Activated naive CD8-positive, alpha-beta T cell treated with anti-CD3 and anti-CD28 coated beads, Interleukin-2, amount 50 U/mL, for 24 hours (primary cell): ENCODE data around the gene NRCAM.

Source experiments
- ATAC-seq: fragments of 150-1000 bp; cut with Tn5 transposase; one replicate; pipeline ENCODE4 v1.10.0; 2021
- DNase-seq: peaks from one replicate; pipeline ENCODE4 v3.0.0; 2021
- H3K27ac Mint-ChIP-seq: one replicate; pipeline ENCODE4 v1.8.0; 2021; ENCODE audit warnings: mild to moderate bottlenecking, mixed read lengths
- H3K27me3 Mint-ChIP-seq: one replicate; pipeline ENCODE4 v1.8.0; 2021; ENCODE audit warnings: mixed read lengths
- H3K36me3 Mint-ChIP-seq: one replicate; pipeline ENCODE4 v1.8.0; 2021; ENCODE audit warnings: low read depth, mixed read lengths
- H3K4me1 Mint-ChIP-seq: one replicate; pipeline ENCODE4 v1.8.0; 2021; ENCODE audit warnings: mixed read lengths
- H3K4me3 Mint-ChIP-seq: one replicate; pipeline ENCODE4 v1.8.0; 2021; ENCODE audit warnings: mild to moderate bottlenecking, moderate library complexity, mixed read lengths
- H3K9me3 Mint-ChIP-seq: one replicate; pipeline ENCODE4 v1.8.0; 2021; ENCODE audit warnings: mixed read lengths

NRCAM gene

DNA sequence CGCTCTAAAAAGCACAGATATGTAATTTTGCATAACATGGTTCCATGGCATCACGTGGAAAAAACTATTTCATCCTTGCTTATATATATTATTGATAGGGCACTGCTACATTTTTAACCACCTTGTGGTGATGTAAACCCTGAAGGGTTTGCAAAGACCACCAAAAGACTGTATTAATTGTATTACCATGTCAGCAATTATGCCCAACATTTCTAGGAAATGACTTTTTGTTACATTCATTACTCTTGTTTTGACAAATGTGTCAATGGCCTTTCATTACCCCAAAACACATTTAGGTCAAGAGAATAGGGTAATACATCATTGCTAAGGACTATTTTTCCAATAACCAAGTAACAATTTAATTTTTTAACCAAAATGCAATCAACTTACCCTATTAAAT lies 142.2 kb downstream of the NRCAM start:
- Mint-ChIP-seq H3K27ac (no peak overlapping the region), H3K4me3 (no peak overlapping the region), H3K4me1 (peaks cover 29% of the 10 kb centered on the region), H3K27me3 (no peaks in the 10 kb centered on the region), H3K9me3 (no peaks in the 10 kb centered on the region), H3K36me3 (no peaks in the 10 kb centered on the region)
- no peak for ATAC-seq
- DNase-seq = no peak

DNA sequence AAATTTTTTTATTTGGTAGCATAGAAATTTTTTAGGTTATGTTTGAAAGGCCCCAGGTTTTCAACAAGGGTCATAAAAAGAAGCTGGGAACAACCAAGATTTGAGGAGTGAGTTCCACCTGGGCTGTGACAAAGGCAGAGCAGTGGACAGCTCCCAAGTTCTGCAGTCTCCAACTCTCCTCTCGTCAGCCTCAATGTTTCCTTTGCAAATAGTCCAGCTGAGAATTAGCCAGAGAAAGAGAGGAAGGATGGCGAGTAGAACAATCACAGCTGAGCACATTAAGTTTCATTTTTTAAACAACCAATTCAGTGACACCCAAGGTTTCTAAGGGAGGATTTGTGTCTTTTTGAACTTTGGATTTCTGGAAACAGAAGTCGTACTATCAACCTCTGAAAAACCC lies 143.2 kb downstream of the NRCAM start:
- Mint-ChIP-seq H3K27ac (no peak overlapping the region), H3K27me3 (no peaks in the 10 kb centered on the region), H3K4me3 (no peak overlapping the region), H3K9me3 (no peaks in the 10 kb centered on the region), H3K36me3 (no peaks in the 10 kb centered on the region), H3K4me1 (peaks cover 39% of the 10 kb centered on the region)
- DNase-seq = no peak
- no peak for ATAC-seq

DNA sequence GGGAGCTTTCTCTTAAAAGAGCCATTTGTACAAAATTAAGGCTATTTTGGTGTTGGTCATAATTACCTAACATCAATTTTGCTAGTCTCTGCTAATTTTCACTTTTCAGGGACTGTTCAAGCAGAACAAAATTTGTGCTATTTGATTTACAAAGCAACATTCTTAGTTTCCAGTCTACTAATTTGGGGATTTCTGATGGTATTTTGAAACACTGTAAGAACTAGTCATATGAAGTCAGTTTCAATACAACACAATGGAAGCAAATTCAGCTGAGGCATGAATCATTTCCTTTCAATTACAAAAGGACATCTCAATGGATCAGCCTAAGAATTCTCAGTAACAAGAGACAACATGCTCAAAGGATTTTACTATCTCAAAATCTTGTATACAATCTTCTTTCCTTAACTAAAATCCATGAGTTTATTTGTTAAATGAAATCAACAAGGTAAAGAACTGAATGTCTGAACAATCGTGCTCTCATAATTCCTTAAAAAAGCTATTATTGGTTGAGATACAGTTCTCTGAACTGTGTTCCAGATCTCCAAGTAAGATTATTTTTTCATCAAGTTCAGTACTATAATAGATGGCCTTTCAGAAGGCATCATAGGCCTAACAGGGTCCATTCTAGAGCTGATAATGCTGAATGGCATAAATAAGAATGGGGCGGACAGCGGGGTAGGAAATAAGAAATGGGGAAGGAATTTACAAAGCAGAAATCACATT lies 144.6 kb downstream of the NRCAM start:
- Mint-ChIP-seq H3K27me3 (no peaks in the 10 kb centered on the region), H3K36me3 (no peaks in the 10 kb centered on the region), H3K4me3 (no peak overlapping the region), H3K4me1 (peaks cover 46% of the 10 kb centered on the region), H3K9me3 (no peaks in the 10 kb centered on the region), H3K27ac (peak overlapping the region; percentile 74)
- DNase-seq = no peak
- ATAC-seq = peak; percentile 87

DNA sequence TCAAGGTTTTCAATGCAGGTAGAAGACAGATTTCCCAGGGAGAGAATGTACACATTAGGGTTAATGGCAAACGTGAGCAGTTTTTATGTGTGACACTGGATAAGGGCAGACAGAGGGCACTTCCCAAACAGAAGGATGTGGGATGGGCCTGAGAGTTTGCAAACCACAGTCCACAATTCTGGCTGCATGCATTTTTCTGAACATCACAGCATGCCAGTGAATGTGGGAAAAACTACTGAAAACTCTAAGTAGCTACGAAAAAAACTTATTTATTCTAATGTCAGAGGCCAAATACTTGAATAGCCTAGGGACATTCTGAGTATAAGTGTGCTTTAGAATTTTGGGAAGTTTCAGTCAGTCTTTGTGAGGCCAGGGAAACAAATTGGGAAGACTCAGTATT lies 145.9 kb downstream of the NRCAM start:
- peaks cover 46% of the 10 kb centered on the region for H3K4me1 Mint-ChIP-seq
- no peaks in the 10 kb centered on the region for H3K36me3 Mint-ChIP-seq
- H3K4me3 Mint-ChIP-seq = no peak overlapping the region
- ATAC-seq (no peak), DNase-seq (no peak)
- H3K9me3 Mint-ChIP-seq = no peaks in the 10 kb centered on the region
- H3K27ac Mint-ChIP-seq = peak overlapping the region; percentile 74
- H3K27me3 Mint-ChIP-seq = peaks cover 2% of the 10 kb centered on the region

DNA sequence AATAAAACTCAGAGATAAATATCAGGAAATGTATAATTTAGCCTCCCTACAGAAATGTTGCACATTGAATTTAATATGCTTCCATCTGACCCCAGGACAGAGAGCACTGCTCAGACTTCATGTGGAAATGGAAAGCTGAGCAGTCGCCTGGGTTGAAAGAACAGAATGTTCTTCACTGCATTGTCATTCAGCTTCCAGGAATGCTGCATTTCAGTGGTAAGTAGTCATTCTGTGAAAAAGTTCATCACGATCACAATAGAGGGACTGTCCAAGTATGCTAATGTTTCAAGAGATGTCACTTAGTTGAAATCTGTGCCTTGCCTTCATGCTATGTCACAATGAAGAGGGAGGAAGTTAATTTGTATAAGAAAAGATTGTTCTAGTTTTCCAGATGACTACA lies 147.3 kb downstream of the NRCAM start:
- H3K9me3 Mint-ChIP-seq = no peaks in the 10 kb centered on the region
- H3K36me3 Mint-ChIP-seq = no peaks in the 10 kb centered on the region
- ATAC-seq (peak; percentile 57), DNase-seq (no peak)
- H3K4me1 Mint-ChIP-seq = peaks cover 46% of the 10 kb centered on the region
- no peak overlapping the region for H3K4me3 Mint-ChIP-seq
- peaks cover 2% of the 10 kb centered on the region for H3K27me3 Mint-ChIP-seq
- peak overlapping the region; percentile 62 for H3K27ac Mint-ChIP-seq

DNA sequence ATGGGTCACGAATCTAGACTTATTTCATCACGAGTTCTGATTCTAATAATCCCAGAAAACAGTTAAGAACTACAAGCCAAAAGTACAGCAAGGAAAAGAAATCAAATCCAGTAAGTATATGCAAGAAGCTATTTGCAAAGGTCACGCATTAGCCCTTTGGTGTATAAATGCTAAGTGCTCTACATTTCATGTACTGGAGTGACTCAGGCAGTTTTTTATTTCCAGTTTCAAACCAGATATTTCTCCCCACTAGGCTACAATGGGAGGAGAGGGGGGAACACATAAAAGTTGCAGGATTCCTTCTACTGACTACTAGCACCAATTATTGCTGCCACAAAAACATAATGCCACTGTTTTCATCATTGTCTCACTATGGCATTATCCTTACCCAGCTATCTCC lies 148.0 kb downstream of the NRCAM start:
- no peak for ATAC-seq
- Mint-ChIP-seq H3K36me3 (peaks cover under 1% of the 10 kb centered on the region), H3K9me3 (no peaks in the 10 kb centered on the region), H3K4me1 (peaks cover 46% of the 10 kb centered on the region), H3K27me3 (peaks cover 2% of the 10 kb centered on the region), H3K27ac (peak overlapping the region; percentile 62), H3K4me3 (no peak overlapping the region)
- DNase-seq = no peak

DNA sequence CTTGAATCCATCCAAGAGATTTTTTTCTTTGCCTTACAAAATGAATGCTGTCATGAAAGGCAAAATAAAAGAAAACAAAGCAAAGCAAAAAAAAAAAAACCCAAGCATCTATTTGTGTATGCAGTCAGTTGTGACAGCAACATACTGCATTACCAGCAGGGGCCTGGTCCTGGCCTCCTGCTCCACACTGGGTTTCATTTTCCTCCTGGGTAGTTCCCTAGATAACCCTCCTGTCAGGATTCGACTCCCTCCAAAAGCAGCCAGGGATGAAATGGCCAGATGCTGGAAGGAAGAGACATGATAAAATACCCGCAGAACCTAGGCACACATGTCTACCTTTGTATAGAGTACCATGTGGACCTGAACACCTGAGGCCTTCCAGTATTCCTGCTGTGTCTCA lies 148.6 kb downstream of the NRCAM start:
- Mint-ChIP-seq H3K27ac (no peak overlapping the region), H3K27me3 (peaks cover 2% of the 10 kb centered on the region), H3K36me3 (peaks cover 2% of the 10 kb centered on the region), H3K9me3 (no peaks in the 10 kb centered on the region), H3K4me1 (peaks cover 44% of the 10 kb centered on the region), H3K4me3 (no peak overlapping the region)
- DNase-seq = no peak
- ATAC-seq = no peak

DNA sequence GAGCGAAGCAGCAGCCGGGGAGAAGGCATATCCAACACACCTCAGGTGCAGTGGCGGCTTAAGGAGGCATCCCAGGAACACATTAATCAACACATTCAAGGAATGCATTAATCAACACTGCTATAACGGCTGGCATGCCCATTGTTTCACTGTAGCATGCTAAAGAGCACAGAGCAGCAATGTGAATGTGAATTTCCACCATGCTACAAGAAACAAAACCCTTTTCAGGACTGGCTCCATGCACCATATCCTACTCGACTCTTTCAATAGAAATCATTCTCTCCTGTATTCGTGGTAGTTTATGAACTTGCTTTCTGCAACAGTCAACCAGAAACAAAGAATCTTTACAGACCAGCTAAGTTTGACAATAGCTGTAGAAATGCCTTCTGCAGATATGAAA lies 149.0 kb downstream of the NRCAM start:
- ATAC-seq = no peak
- no peak overlapping the region for H3K4me3 Mint-ChIP-seq
- H3K9me3 Mint-ChIP-seq = no peaks in the 10 kb centered on the region
- no peak for DNase-seq
- H3K4me1 Mint-ChIP-seq = peaks cover 43% of the 10 kb centered on the region
- no peak overlapping the region for H3K27ac Mint-ChIP-seq
- peaks cover 2% of the 10 kb centered on the region for H3K36me3 Mint-ChIP-seq
- H3K27me3 Mint-ChIP-seq = peaks cover 2% of the 10 kb centered on the region

DNA sequence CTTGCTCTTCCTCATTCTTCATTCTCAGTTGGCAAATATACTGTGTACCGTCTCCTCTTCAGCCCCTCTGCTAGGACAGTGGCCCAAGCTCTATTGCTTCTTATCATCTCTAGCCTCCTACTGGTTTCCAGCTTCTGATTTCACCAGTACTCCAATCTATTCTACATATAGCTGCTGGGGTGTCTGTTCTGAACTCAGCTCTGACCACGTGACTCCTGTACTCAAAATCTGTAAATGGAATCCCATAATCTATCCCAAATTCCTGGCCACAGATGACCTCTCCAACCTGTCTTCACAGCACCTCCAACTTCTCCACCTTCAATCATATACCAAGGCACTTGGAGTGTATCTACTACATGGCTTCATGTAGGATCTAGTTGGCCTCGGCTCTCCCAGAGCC lies 152.9 kb downstream of the NRCAM start:
- Mint-ChIP-seq H3K36me3 (peaks cover 2% of the 10 kb centered on the region), H3K9me3 (no peaks in the 10 kb centered on the region), H3K27ac (no peak overlapping the region), H3K4me1 (peaks cover 10% of the 10 kb centered on the region), H3K4me3 (no peak overlapping the region), H3K27me3 (peaks cover 2% of the 10 kb centered on the region)
- DNase-seq = no peak
- no peak for ATAC-seq

DNA sequence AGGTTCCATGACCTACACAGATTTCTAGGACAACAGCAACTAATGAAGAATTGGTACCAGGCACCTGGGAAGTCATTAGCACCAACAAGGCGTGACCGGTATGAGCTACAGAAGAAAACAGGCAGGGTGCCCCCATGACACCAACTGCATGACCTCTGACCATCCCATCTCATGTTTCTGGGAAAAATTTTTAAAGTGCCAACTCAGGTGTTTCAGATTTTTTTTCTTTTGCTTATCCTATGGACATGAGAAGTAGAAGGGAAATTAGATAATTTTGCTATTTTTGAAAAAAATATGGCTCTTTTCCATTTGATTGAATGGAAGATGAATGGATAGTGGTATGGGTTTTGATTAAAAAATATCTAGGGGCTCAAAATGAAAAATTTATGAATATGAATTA lies 154.8 kb downstream of the NRCAM start:
- Mint-ChIP-seq H3K9me3 (no peaks in the 10 kb centered on the region), H3K4me1 (no peaks in the 10 kb centered on the region), H3K27ac (no peak overlapping the region), H3K27me3 (peaks cover 2% of the 10 kb centered on the region), H3K4me3 (no peak overlapping the region), H3K36me3 (peaks cover 4% of the 10 kb centered on the region)
- DNase-seq (no peak), ATAC-seq (no peak)

DNA sequence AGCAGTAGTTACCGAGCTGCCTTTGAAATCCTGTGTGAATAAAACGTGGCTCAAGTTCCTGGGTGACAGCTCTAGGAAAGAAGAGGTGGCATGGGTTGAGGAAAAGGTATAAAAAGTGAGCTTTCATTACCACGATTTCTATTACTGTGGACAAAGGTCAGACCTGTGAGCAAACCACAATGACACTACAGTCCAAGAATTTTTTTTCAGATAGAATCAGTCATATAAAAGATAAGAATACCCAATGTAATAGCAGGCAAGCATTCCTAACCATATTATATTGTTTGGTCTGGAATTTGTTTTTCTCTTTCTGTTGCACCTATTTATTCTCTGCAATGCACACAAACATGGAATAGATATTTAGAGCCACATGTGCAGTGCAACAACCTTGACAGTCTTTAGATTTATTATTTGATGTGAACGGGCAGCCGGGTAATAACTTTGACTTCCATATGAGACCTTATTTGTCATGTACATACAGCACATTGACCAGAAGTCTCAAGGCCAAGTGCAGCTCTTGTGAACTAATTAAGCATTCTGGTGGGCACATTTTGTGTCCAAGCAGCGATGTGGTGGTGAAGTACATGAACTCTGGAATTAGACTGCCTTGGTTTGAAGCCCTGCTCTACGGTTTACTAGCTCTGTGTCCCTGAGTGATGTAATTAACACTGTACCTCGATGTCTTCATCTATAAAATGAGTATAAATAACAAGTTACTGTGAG lies 156.8 kb downstream of the NRCAM start:
- Mint-ChIP-seq H3K27ac (no peak overlapping the region), H3K4me1 (peaks cover 3% of the 10 kb centered on the region), H3K36me3 (peaks cover 4% of the 10 kb centered on the region), H3K4me3 (no peak overlapping the region), H3K9me3 (no peaks in the 10 kb centered on the region), H3K27me3 (no peaks in the 10 kb centered on the region)
- ATAC-seq = no peak
- no peak for DNase-seq

DNA sequence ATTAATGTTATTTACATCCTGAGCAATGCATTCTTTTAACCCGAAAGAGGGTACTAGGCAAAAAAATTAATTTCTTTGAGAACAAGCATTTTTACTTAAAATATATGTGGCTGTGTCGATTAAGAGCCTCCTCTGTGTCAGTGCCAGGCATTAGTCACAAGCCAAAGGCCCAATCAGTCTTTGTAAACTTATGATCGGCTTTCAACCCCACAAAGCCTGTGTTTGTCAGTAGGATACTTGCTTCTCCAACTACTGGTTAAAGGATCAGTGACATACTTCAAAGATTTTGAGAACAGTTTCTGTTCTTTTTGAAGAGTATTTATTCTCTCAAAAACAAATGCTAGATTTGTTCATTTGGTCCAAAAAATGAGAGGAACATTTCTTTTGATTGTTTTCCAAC lies 159.3 kb downstream of the NRCAM start:
- no peak overlapping the region for H3K4me3 Mint-ChIP-seq
- H3K4me1 Mint-ChIP-seq = peaks cover 8% of the 10 kb centered on the region
- H3K36me3 Mint-ChIP-seq = peaks cover 3% of the 10 kb centered on the region
- no peak for ATAC-seq
- no peak overlapping the region for H3K27ac Mint-ChIP-seq
- H3K27me3 Mint-ChIP-seq = no peaks in the 10 kb centered on the region
- no peaks in the 10 kb centered on the region for H3K9me3 Mint-ChIP-seq
- DNase-seq = no peak

DNA sequence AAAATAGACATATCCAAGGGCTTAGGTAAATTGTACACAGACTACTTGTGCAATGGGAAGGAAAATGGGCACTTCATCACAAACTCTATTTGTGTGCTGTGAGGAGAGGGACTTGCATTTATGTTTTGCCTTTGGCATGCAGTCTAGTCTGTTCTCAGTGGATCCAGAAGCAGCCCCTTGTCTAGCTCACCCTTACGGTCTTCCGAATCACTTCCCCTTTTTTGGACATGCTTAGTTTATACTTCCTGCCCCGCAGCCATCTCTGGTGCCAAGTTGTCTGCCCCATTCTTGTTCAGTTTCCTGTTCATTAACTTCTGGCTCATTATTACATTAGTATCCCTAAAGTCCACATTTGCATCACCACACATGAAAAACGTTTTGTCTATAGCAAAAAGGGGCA lies 161.6 kb downstream of the NRCAM start:
- no peak overlapping the region for H3K27ac Mint-ChIP-seq
- no peak overlapping the region for H3K4me3 Mint-ChIP-seq
- H3K9me3 Mint-ChIP-seq = no peaks in the 10 kb centered on the region
- no peak for ATAC-seq
- H3K27me3 Mint-ChIP-seq = no peaks in the 10 kb centered on the region
- H3K4me1 Mint-ChIP-seq = peaks cover 10% of the 10 kb centered on the region
- no peak for DNase-seq
- peaks cover 3% of the 10 kb centered on the region for H3K36me3 Mint-ChIP-seq

DNA sequence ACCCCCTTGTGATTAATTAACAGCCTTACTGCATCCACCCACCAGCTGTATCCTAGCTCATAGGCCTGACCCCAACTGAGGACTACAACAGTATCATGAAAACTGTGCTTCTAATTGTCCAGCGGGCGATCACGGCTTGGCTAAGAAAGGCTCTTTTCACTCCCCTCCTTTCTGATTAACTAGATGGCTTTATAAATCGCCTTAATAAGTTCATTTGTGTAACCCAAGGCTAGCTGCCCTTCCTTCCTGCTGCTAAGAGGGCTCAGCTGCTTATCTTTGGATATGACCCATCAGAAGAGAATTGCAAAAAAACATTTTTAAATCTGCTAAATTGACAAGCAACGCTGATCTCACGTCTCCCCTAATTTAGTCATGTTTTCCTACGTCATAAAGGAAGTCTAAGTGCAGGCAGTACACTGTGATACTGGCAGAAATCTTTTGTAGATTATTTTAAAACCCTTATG lies 163.1 kb downstream of the NRCAM start:
- no peaks in the 10 kb centered on the region for H3K9me3 Mint-ChIP-seq
- DNase-seq (no peak), ATAC-seq (no peak)
- H3K4me1 Mint-ChIP-seq = peaks cover 12% of the 10 kb centered on the region
- H3K36me3 Mint-ChIP-seq = peaks cover 3% of the 10 kb centered on the region
- H3K4me3 Mint-ChIP-seq = no peak overlapping the region
- no peak overlapping the region for H3K27ac Mint-ChIP-seq
- no peaks in the 10 kb centered on the region for H3K27me3 Mint-ChIP-seq

DNA sequence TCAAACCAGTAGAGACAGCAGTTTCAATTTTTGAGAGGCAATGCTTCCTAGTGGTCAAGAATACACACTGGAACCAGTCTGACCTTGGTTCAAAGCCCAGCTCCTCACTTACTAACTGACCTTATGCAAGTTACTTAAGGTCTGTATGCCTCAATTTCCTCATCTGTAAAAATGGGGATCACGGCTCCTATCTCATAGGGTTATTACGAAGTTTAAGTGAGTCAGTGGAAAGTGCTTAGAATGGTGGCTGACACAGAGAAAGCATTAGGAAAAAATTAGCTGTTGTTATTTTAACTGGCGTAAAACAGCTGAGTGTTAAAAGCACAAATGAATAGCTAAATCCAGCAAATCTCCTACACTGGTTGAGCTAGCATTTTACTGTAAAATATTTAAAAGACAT lies 163.7 kb downstream of the NRCAM start:
- Mint-ChIP-seq H3K4me1 (peaks cover 12% of the 10 kb centered on the region), H3K9me3 (no peaks in the 10 kb centered on the region), H3K36me3 (peaks cover 4% of the 10 kb centered on the region), H3K27ac (no peak overlapping the region), H3K4me3 (no peak overlapping the region), H3K27me3 (no peaks in the 10 kb centered on the region)
- peak; percentile 56 for ATAC-seq
- no peak for DNase-seq
